RWPE1 (cell line): ENCODE measurements around the gene CSMD2.

Source experiments
- CTCF ChIA-PET: fragments of 350-600 bp; sonication (Branson Sonifier 250); formaldehyde crosslinking; extraction: SDS; loops from one replicate; lab custom pipeline; 2021; lab: Yijun Ruan, JAX
- POLR2A ChIA-PET: fragments of 400-600 bp; formaldehyde crosslinking; extraction: SDS; loops from one replicate; lab custom pipeline; 2020; ENCODE audit warnings: antibody characterized with exemption; ENCODE audit not compliant: low non-redundant PET; lab: Yijun Ruan, JAX
- DNase-seq: peaks from one replicate; pipeline ENCODE4 v3.0.0; 2012; ENCODE audit warnings: low spot score
- H3K27ac ChIP-seq: fragments of 450-650 bp; 2 replicates; pipeline ENCODE4 v1.5.1; 2017
- TF ChIP-seq, protein P1 (sequence below): fragments of 450-650 bp; conservative IDR thresholded peaks from 2 replicates; pipeline ENCODE4 v1.5.1; 2017; ENCODE audit warnings: low read depth, mild to moderate bottlenecking

Gene CSMD2

GRCh38 chr1:33982419-33982818, 182.6 kb downstream of the CSMD2 start:
- POLR2A ChIA-PET = no interaction called here
- no peak overlapping the region for H3K27ac ChIP-seq
- TF ChIP-seq, protein P1, sequence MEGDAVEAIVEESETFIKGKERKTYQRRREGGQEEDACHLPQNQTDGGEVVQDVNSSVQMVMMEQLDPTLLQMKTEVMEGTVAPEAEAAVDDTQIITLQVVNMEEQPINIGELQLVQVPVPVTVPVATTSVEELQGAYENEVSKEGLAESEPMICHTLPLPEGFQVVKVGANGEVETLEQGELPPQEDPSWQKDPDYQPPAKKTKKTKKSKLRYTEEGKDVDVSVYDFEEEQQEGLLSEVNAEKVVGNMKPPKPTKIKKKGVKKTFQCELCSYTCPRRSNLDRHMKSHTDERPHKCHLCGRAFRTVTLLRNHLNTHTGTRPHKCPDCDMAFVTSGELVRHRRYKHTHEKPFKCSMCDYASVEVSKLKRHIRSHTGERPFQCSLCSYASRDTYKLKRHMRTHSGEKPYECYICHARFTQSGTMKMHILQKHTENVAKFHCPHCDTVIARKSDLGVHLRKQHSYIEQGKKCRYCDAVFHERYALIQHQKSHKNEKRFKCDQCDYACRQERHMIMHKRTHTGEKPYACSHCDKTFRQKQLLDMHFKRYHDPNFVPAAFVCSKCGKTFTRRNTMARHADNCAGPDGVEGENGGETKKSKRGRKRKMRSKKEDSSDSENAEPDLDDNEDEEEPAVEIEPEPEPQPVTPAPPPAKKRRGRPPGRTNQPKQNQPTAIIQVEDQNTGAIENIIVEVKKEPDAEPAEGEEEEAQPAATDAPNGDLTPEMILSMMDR = no peak
- CTCF ChIA-PET = no interaction called here
- no peak for DNase-seq

DNA sequence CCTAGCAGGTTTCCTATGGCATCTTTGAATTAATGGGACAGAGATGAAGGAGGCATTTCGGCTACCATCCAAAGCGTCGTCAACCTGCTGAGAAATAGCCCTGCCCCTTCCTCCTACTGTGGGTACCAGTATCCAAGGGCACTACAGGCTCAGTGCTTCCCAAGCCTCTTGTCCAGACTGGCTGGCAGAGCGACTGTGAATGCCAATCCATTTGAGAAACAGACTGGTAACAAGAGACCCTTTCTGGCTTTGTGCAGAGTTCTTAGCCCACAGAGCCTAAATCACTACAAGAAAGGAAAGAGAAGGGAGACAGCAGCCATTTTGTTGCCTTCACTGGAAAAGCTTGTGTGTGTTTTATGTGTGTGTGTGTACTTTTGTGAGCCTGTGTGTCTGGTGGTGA, 185.7 kb downstream of the CSMD2 start:
- TF ChIP-seq, protein P1 = no peak
- no peak for DNase-seq
- H3K27ac ChIP-seq = no peak overlapping the region
- CTCF ChIA-PET = interaction anchor here (0.6 kb wide), 1 partner anchor 47 kb away, joined by 3 read pairs; no protein-coding TSS in a partner anchor
- POLR2A ChIA-PET = no interaction called here

- no peak overlapping the region for H3K27ac ChIP-seq
- TF ChIP-seq, protein P1 = no peak
- CTCF ChIA-PET = interaction anchor here (0.6 kb wide), 2 partner anchors 199 to 1211 kb away, joined by 3 read pairs; no protein-coding TSS in a partner anchor
- POLR2A ChIA-PET = no interaction called here
- no peak for DNase-seq
Observed at GRCh38 chr1:33975961-33976360, 189.1 kb downstream of the CSMD2 start.

DNA sequence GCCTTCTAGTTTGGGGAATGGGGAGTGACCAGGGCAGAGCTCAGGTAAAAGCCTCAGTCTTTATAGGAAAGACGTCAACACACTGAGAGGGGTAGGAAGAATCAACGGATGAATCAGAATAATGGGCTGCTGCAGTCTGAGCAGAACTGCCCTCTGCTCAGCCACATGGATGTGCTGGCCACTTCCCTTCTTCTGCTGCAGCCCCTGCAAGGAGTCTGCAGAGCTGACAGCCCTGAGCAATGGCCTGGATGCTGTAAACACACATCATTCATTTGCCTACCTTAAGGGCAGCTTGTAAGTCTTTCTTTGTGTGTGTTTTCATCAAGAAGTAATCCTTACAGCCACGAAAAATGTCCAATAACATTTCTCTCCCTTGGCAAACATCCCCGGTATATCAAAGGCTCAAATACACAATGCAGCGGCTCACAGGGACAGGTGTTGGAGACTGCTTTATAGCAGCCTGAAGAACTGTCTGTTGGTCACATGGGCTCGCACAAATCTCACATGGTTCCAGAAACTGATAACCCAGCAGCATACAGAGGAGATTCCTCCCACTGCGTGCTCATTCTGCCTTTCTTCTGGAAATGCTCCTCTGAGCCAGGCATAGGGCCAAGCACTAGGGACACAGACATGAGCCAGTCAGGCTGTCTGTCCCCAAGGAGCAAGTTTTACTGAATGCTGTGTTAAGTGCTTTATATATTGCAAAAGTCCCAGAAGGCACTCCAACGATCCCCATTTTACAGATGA, 191.1 kb downstream of the CSMD2 start:
- ChIA-PET POLR2A (no interaction called here), CTCF (no interaction called here)
- DNase-seq = no peak
- TF ChIP-seq, protein P1 = no peak
- no peak overlapping the region for H3K27ac ChIP-seq

- TF ChIP-seq, protein P1 = no peak
- ChIA-PET CTCF (no interaction called here), POLR2A (no interaction called here)
- no peak overlapping the region for H3K27ac ChIP-seq
- DNase-seq = no peak
Observed at GRCh38 chr1:33972676-33973395, 192.2 kb downstream of the CSMD2 start.

GRCh38 chr1:33971913-33972312, 193.1 kb downstream of the CSMD2 start:
- no peak for DNase-seq
- TF ChIP-seq, protein P1 = no peak
- H3K27ac ChIP-seq = no peak overlapping the region
- ChIA-PET CTCF (no interaction called here), POLR2A (interaction anchor here (0.6 kb wide), 1 partner anchor 20 kb away, joined by 3 read pairs; no protein-coding TSS in a partner anchor)
